HCT116 (cell line): ENCODE results near the gene MAGEF1.

Source experiments
- POLR2A ChIP-seq: IDR thresholded peaks from 2 replicates; pipeline ENCODE4 v1.7.0; 2011; ENCODE audit warnings: borderline replicate concordance; ENCODE audit not compliant: insufficient read depth, insufficient read length; ENCODE audit errors: extremely low read depth
- TF ChIP-seq, protein P1 (sequence below), 3 experiments: fragments of 200-600 bp in 1 of 3; sonication (generic) in 1 of 3; IDR thresholded peaks in 2 of 3; conservative IDR thresholded peaks in 1 of 3; 2 replicates each; pipeline ENCODE4 v1.5.1; 2012 to 2017; ENCODE audit warnings: low read depth in 2 of 3, low read length in 2 of 3, antibody characterized with exemption in 1 of 3, borderline replicate concordance in 1 of 3, control low read depth in 1 of 3, mild to moderate bottlenecking in 1 of 3, mixed read lengths in 1 of 3, mixed run types in 1 of 3, moderate library complexity in 1 of 3; ENCODE audit not compliant: insufficient read depth in 1 of 3

- TF ChIP-seq, protein P1, sequence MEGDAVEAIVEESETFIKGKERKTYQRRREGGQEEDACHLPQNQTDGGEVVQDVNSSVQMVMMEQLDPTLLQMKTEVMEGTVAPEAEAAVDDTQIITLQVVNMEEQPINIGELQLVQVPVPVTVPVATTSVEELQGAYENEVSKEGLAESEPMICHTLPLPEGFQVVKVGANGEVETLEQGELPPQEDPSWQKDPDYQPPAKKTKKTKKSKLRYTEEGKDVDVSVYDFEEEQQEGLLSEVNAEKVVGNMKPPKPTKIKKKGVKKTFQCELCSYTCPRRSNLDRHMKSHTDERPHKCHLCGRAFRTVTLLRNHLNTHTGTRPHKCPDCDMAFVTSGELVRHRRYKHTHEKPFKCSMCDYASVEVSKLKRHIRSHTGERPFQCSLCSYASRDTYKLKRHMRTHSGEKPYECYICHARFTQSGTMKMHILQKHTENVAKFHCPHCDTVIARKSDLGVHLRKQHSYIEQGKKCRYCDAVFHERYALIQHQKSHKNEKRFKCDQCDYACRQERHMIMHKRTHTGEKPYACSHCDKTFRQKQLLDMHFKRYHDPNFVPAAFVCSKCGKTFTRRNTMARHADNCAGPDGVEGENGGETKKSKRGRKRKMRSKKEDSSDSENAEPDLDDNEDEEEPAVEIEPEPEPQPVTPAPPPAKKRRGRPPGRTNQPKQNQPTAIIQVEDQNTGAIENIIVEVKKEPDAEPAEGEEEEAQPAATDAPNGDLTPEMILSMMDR (IDR thresholded peaks at IDR 0.05 in 2 of 3, conservative IDR thresholded peaks at IDR 0.05 in 1 of 3; ENCODE audit: borderline replicate concordance in 1 of 3, insufficient read depth in 1 of 3, low read depth in 2 of 3, low read length in 2 of 3): no peak
- no peak for TF ChIP-seq POLR2A
Measured at GRCh38 chr3:184663356-184663755, 48.5 kb downstream of the MAGEF1 start.
